H1 (cell line): Measurements from ENCODE around the gene CIB4. TPM values are rescaled to one million over a fixed set of nuclear protein-coding genes. Genes with fewer than 3 reads are reported as not detected.

Experiments used
- CTCF ChIA-PET: fragments of 300-600 bp; sonication (Branson Sonifier 250); formaldehyde crosslinking; loops from one replicate; lab custom pipeline; 2021; ENCODE audit not compliant: partially characterized antibody; lab: Charles Lee
- POLR2A ChIA-PET: fragments of 300-600 bp; sonication (Branson Sonifier 250); formaldehyde crosslinking; loops from one replicate; lab custom pipeline; 2021; ENCODE audit warnings: inconsistent platforms; ENCODE audit not compliant: partially characterized antibody; lab: Charles Lee
- DNase-seq, 2 experiments: peaks; one replicate each; pipeline versions ENCODE4 v3.0.0 to v3.0.0-alpha.2; 2010 to 2022; ENCODE audit warnings: low spot score in 2 of 2, low read depth in 1 of 2, mixed read lengths in 1 of 2
- FAIRE-seq: peaks from 2 replicates; lab custom pipeline; 2011; peaks lifted over from hg19 to GRCh38; lab: Jason Lieb, UNC
- H2AFZ ChIP-seq: 2 replicates; pipeline ENCODE4 v1.8.1; 2012; ENCODE audit warnings: low read length, inconsistent platforms
- H2AK5ac ChIP-seq: 2 replicates; pipeline ENCODE4 v1.6.1; 2013; ENCODE audit warnings: low read depth, low read length
- H2BK120ac ChIP-seq: replicated peaks from 2 replicates; pipeline ENCODE3; 2013; ENCODE audit warnings: low read depth, low read length, inconsistent platforms
- H2BK12ac ChIP-seq: 2 replicates; pipeline ENCODE4 v1.6.1; 2013; ENCODE audit warnings: low read depth, low read length
- H2BK15ac ChIP-seq: 2 replicates; pipeline ENCODE4 v1.6.1; 2013; ENCODE audit warnings: low read length
- H2BK20ac ChIP-seq: 2 replicates; pipeline ENCODE4 v1.6.1; 2013; ENCODE audit warnings: low read length
- H2BK5ac ChIP-seq: 2 replicates; pipeline ENCODE4 v1.6.1; 2013; ENCODE audit warnings: low read depth, low read length
- H3K14ac ChIP-seq: 2 replicates; pipeline ENCODE4 v1.6.1; 2013; ENCODE audit warnings: inconsistent platforms; ENCODE audit not compliant: insufficient read length
- H3K18ac ChIP-seq: 2 replicates; pipeline ENCODE4 v1.6.1; 2013; ENCODE audit warnings: low read length; ENCODE audit errors: extremely low read depth
- H3K23ac ChIP-seq: 2 replicates; pipeline ENCODE4 v1.6.1; 2013; ENCODE audit warnings: inconsistent platforms; ENCODE audit not compliant: insufficient read length
- H3K23me2 ChIP-seq: 2 replicates; pipeline ENCODE4 v1.6.1; 2013; ENCODE audit warnings: low read depth, low read length
- H3K27ac ChIP-seq: 2 replicates; pipeline ENCODE4 v1.6.1; 2011; ENCODE audit warnings: low read depth, low read length, inconsistent platforms
- H3K27me3 ChIP-seq, 4 experiments: replicated peaks in 1 of 4; 1 replicate in 1 of 4; 2 replicates in 3 of 4; pipeline versions ENCODE4 v1.6.1 to v1.8.1; 2011 to 2013; ENCODE audit warnings: low read length in 3 of 4, mild to moderate bottlenecking in 3 of 4, inconsistent platforms in 2 of 4, mixed read lengths in 2 of 4, moderate library complexity in 1 of 4; ENCODE audit not compliant: control insufficient read depth in 3 of 4, insufficient read depth in 3 of 4; ENCODE audit errors: extremely low read depth in 1 of 4
- H3K36me3 ChIP-seq, 4 experiments: 2 replicates each; pipeline versions ENCODE4 v1.6.1 to v1.8.1; 2011 to 2013; ENCODE audit warnings: mild to moderate bottlenecking in 4 of 4, low read length in 3 of 4, moderate library complexity in 2 of 4, control low read depth in 1 of 4, inconsistent platforms in 1 of 4; ENCODE audit not compliant: insufficient read depth in 4 of 4, control insufficient read depth in 2 of 4
- H3K4ac ChIP-seq: replicated peaks from 2 replicates; pipeline ENCODE3; 2013; ENCODE audit warnings: low read length, low read depth, mixed read lengths, inconsistent platforms; ENCODE audit not compliant: insufficient read length
- H3K4me1 ChIP-seq, 4 experiments: replicated peaks in 1 of 4; 1 replicate in 1 of 4; 2 replicates in 3 of 4; pipeline versions ENCODE4 v1.6.1 to v1.8.1; 2011 to 2013; ENCODE audit warnings: low read length in 3 of 4, inconsistent platforms in 2 of 4, mixed read lengths in 1 of 4; ENCODE audit not compliant: insufficient read depth in 4 of 4, control insufficient read depth in 3 of 4
- H3K4me2 ChIP-seq, 2 experiments: 2 replicates each; pipeline versions ENCODE4 v1.6.1 to v1.8.1; 2011 to 2013; ENCODE audit warnings: low read depth in 2 of 2, low read length in 2 of 2, control low read depth in 1 of 2, inconsistent platforms in 1 of 2, mild to moderate bottlenecking in 1 of 2; ENCODE audit not compliant: insufficient read depth in 1 of 2
- H3K4me3 ChIP-seq, 4 experiments: fragments of 200-600, 300-600 bp in 1 of 4; sonication (generic), shearing (Covaris generic), sonication (Bioruptor Twin) in 1 of 4; 2 replicates each; pipeline versions ENCODE4 v1.5.1 to v1.8.1; 2011 to 2016; ENCODE audit warnings: low read length in 4 of 4, low read depth in 3 of 4, control low read depth in 2 of 4, inconsistent platforms in 2 of 4, mild to moderate bottlenecking in 2 of 4, mixed read lengths in 1 of 4, moderate library complexity in 1 of 4; ENCODE audit not compliant: insufficient read depth in 2 of 4; ENCODE audit errors: extremely low read depth in 1 of 4
- H3K56ac ChIP-seq: replicated peaks from 2 replicates; pipeline ENCODE3; 2013; ENCODE audit warnings: low read depth, mild to moderate bottlenecking, mixed read lengths, low read length, inconsistent platforms; ENCODE audit not compliant: insufficient read length
- H3K79me1 ChIP-seq: 2 replicates; pipeline ENCODE4 v1.6.1; 2013; ENCODE audit warnings: low read depth, low read length, control low read depth
- H3K79me2 ChIP-seq, 2 experiments: 2 replicates each; pipeline versions ENCODE4 v1.6.1 to v1.8.1; 2012 to 2013; ENCODE audit warnings: low read length in 2 of 2, mild to moderate bottlenecking in 2 of 2, inconsistent platforms in 1 of 2; ENCODE audit not compliant: insufficient read depth in 2 of 2, control insufficient read depth in 1 of 2
- H3K9ac ChIP-seq, 4 experiments: replicated peaks in 1 of 4; 1 replicate in 1 of 4; 2 replicates in 3 of 4; pipeline versions ENCODE4 v1.6.1 to v1.8.1; 2011 to 2013; ENCODE audit warnings: low read depth in 3 of 4, low read length in 3 of 4, control low read depth in 2 of 4, mild to moderate bottlenecking in 2 of 4, moderate library complexity in 2 of 4, inconsistent platforms in 1 of 4; ENCODE audit errors: extremely low read depth in 1 of 4
- H3K9me3 ChIP-seq, 2 experiments: 2 replicates each; pipeline versions ENCODE4 v1.6.1 to v1.8.1; 2012 to 2013; ENCODE audit warnings: mild to moderate bottlenecking in 2 of 2, moderate library complexity in 2 of 2, control low read depth in 1 of 2, inconsistent platforms in 1 of 2, low read depth in 1 of 2, low read length in 1 of 2, mixed read lengths in 1 of 2; ENCODE audit not compliant: insufficient read depth in 2 of 2
- H4K20me1 ChIP-seq, 2 experiments: replicated peaks in 1 of 2; 2 replicates each; pipeline versions ENCODE3 to v1.8.1; 2011 to 2013; ENCODE audit warnings: inconsistent platforms in 2 of 2, low read length in 2 of 2, mild to moderate bottlenecking in 1 of 2; ENCODE audit not compliant: insufficient read depth in 2 of 2, control insufficient read depth in 1 of 2
- H4K5ac ChIP-seq: 2 replicates; pipeline ENCODE4 v1.6.1; 2013; ENCODE audit warnings: low read length, low read depth, mixed read lengths, inconsistent platforms; ENCODE audit not compliant: insufficient read length
- H4K8ac ChIP-seq: 2 replicates; pipeline ENCODE4 v1.8.0; 2013; ENCODE audit warnings: mild to moderate bottlenecking, moderate library complexity, low read length, inconsistent platforms; ENCODE audit not compliant: insufficient read depth; ENCODE audit errors: extremely low read depth
- H4K91ac ChIP-seq: replicated peaks from 2 replicates; pipeline ENCODE3; 2013; ENCODE audit warnings: low read length, mixed read lengths, inconsistent platforms; ENCODE audit not compliant: insufficient read length
- BCL11A ChIP-seq, 2 experiments: IDR thresholded peaks; one replicate each; pipeline ENCODE4 v1.6.1; 2011; ENCODE audit warnings: low read depth in 2 of 2, low read length in 2 of 2, mild to moderate bottlenecking in 2 of 2
- BRCA1 ChIP-seq: IDR thresholded peaks from 2 replicates; pipeline ENCODE4 v1.6.1; 2012; ENCODE audit warnings: low read depth, low read length, improper control_type of control experiment
- CBX8 ChIP-seq: fragments of 300-800, 300-1000 bp; sonication (generic); IDR thresholded peaks from 2 replicates; pipeline ENCODE4 v1.7.1; 2016; ENCODE audit warnings: low read depth, low read length, borderline replicate concordance
- EZH2 ChIP-seq: fragments of 200-600 bp; sonication (generic); IDR thresholded peaks from 2 replicates; pipeline ENCODE4 v1.7.1; 2012; ENCODE audit warnings: low read depth, mild to moderate bottlenecking, moderate library complexity, low read length, inconsistent platforms; ENCODE audit not compliant: severe bottlenecking
- GTF2F1 ChIP-seq: IDR thresholded peaks from 2 replicates; pipeline ENCODE4 v1.6.1; 2012; ENCODE audit warnings: low read depth, low read length, improper control_type of control experiment, borderline replicate concordance
- HDAC6 ChIP-seq: IDR thresholded peaks from one replicate; pipeline ENCODE4 v1.7.1; 2012; ENCODE audit warnings: low read depth, mild to moderate bottlenecking, inconsistent platforms, low read length, moderate library complexity
- MAX ChIP-seq: IDR thresholded peaks from 2 replicates; pipeline ENCODE4 v1.6.1; 2012; ENCODE audit warnings: inconsistent platforms
- RXRA ChIP-seq: IDR thresholded peaks from 2 replicates; pipeline ENCODE4 v1.6.1; 2011; ENCODE audit warnings: low read depth, mild to moderate bottlenecking, low read length, moderate library complexity; ENCODE audit not compliant: insufficient read depth
- SP1 ChIP-seq: IDR thresholded peaks from 2 replicates; pipeline ENCODE4 v1.6.1; 2011; ENCODE audit warnings: low read depth, low read length
- SP2 ChIP-seq: IDR thresholded peaks from 2 replicates; pipeline ENCODE4 v1.6.1; 2012; ENCODE audit warnings: mild to moderate bottlenecking, low read length, inconsistent platforms
- ZNF274 ChIP-seq: IDR thresholded peaks from 2 replicates; pipeline ENCODE4 v1.7.0; 2012; ENCODE audit warnings: low read length, borderline replicate concordance; ENCODE audit errors: extremely low read depth
- WGBS, 2 experiments: shearing (Covaris generic) in 1 of 2; methylation state at CpG; one replicate each; pipeline versions ENCODE4 v1.1.6 to v1.1.7; 2013 to 2015; ENCODE audit warnings: low lambda C conversion rate in 2 of 2, mixed read lengths in 2 of 2, inconsistent platforms in 1 of 2, low coverage in 1 of 2, missing lambda C conversion rate in 1 of 2; ENCODE audit not compliant: insufficient replicate concordance in 2 of 2, insufficient coverage in 1 of 2, insufficient read length in 1 of 2; ENCODE audit errors: extremely low coverage in 1 of 2, missing lambda C conversion rate in 1 of 2; 5-methylcytosine and 5-hydroxymethylcytosine counted together
- polyA plus RNA-seq, 7 experiments: library from polyadenylated mRNA; depleted of rRNA in 3 of 7; stranded (reverse) in 5 of 7; unstranded in 2 of 7; fragments of >200 nt in 5 of 7; fragments of 200-250 nt in 2 of 7; gene quantifications; 1 replicate in 5 of 7; 2 replicates in 1 of 7; 4 replicates in 1 of 7; pipeline versions ENCODE4 v1.2.1 to v1.2.3, GENCODE V29; 2011 to 2013; ENCODE audit warnings: missing spikeins in 2 of 7, mixed read lengths in 2 of 7
- total RNA-seq: library from RNA; stranded (reverse); fragmentation: NEBNext Ultra II Directional; extraction: Animal tissue kit (Norgen Biotek cat#: 25700); gene quantifications from 2 replicates; pipeline ENCODE4 v1.2.1, GENCODE V29; 2021

The CIB4 gene
- total and polyA plus RNA-seq, 2 of the 8 experiments (the other 6 are each of a cell fraction or from before 2014, with no cell fraction given) = not detected

GRCh38 chr2:26534098-26534864 is 106.9 kb downstream of the CIB4 start:
- H3K56ac ChIP-seq = no peak overlapping the region
- CTCF ChIA-PET = interaction anchor here (1.1 to 1.8 kb wide), 6 partner anchors 13 to 65 kb away, joined by 3 to 5 read pairs (median 3); partner anchors contain the start of gene OTOF
- TF ChIP-seq EZH2 = no peak
- no peak for TF ChIP-seq BRCA1
- TF ChIP-seq BCL11A (IDR thresholded peaks at IDR 0.05; ENCODE audit: low read depth in 2 of 2, low read length in 2 of 2) = no peak
- no peak for TF ChIP-seq SP1
- TF ChIP-seq RXRA = no peak
- TF ChIP-seq HDAC6 = no peak
- no peak for TF ChIP-seq GTF2F1
- TF ChIP-seq MAX = no peak
- no peak for TF ChIP-seq ZNF274
- TF ChIP-seq CBX8 = no peak
- TF ChIP-seq SP2 = no peak

More at GRCh38 chr2:26534098-26534864, 106.9 kb downstream of the CIB4 start:
- Histone ChIP-seq H4K91ac (no peak overlapping the region), H2BK120ac (no peak overlapping the region), H4K8ac (no peak overlapping the region), H3K27ac (no peak overlapping the region), H3K4me3 (no peak overlapping the region), H2AFZ (no peak overlapping the region), H3K4ac (no peak overlapping the region), H2BK12ac (no peak overlapping the region), H2AK5ac (no peak overlapping the region), H3K36me3 (no peaks in the 10 kb centered on the region), H2BK15ac (no peak overlapping the region), H2BK20ac (no peak overlapping the region), H3K79me2 (no peaks in the 10 kb centered on the region), H3K23ac (no peak overlapping the region), H3K9ac (no peak overlapping the region), H3K27me3 (no peaks in the 10 kb centered on the region), H2BK5ac (no peak overlapping the region), H3K4me1 (peaks cover 0 to 5% (median 2%) of the 10 kb centered on the region in 4 experiments; a peak in 2 of 7 replicates), H3K79me1 (no peaks in the 10 kb centered on the region), H4K5ac (no peak overlapping the region), H3K23me2 (no peaks in the 10 kb centered on the region), H3K18ac (no peak overlapping the region), H3K9me3 (no peaks in the 10 kb centered on the region), H4K20me1 (no peaks in the 10 kb centered on the region), H3K4me2 (no peak overlapping the region), H3K14ac (no peak overlapping the region)
- WGBS, 2 experiments = 87% methylated on average over 4 of the region's 4 CpGs; no CpG with 5 or more reads in 1 of the 2 experiments
- POLR2A ChIA-PET = no interaction called here
- FAIRE-seq (no peak), DNase-seq (no peak)
